Activated naive CD4-positive, alpha-beta T cell treated with Interleukin-2 at 50 U/mL for 16 hours (primary cell): ENCODE data around the gene RGS6.
"Not testable (repeated sequence)": the region's sequence is repeated elsewhere in the genome, so short reads cannot be mapped to it uniquely, and the experiment has no call there.

Source experiments
- DNase-seq: peaks from one replicate; pipeline ENCODE4 v3.0.0-alpha.2; 2020

Gene RGS6

GRCh38 chr14:71932229-71932981 lies at the start of gene RGS6:
Gene RGS6, plus strand, starts transcription at chr14:71932429.
- DNase-seq = no peak

DNA sequence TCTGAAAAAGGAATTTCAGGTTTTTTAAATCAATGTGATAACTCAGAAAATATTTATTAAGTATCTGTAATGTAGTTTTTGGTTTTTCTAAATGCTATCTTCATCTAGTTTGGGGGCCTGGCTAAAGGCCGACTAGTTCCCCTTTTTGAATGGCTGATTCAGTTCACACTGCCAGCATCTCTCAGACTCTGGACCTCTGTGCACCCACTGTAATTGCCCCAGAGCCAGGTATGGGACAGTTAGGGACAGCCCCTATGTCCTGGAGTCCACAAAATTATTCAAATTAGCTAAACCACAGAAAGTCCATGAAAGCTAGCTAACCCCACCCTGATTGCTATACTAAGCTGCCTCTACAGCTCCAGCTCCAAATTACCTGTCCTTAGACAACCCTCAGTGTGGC lies 49.1 kb upstream of the RGS6 start:
- DNase-seq = no peak

GRCh38 chr14:71885301-71885700 lies 46.9 kb upstream of the RGS6 start:
- DNase-seq = no peak

GRCh38 chr14:71887802-71888201 lies 44.4 kb upstream of the RGS6 start:
- not testable (repeated sequence) for DNase-seq

DNA sequence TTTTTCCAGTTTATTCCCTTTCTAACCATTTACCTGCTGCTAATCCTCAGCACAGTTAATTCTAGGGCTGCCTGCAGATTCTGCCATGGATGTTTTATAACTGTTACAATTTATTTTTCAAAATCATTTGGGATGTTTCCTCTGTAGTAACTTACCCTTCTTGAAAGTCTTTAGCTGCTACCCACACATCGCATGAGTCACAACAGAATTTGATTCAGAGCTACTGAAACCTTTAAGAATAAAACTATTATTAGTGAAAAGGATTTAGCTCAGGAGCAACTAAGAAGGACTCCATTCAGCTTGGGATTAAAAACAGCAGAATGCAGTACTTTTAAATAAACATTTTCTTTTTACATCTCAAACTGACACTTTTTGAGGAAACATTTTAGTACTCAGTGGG lies 41.7 kb upstream of the RGS6 start:
- no peak for DNase-seq

- no peak for DNase-seq
These were observed 41.0 kb upstream of the RGS6 start for GRCh38 chr14:71891185-71891584.

DNA sequence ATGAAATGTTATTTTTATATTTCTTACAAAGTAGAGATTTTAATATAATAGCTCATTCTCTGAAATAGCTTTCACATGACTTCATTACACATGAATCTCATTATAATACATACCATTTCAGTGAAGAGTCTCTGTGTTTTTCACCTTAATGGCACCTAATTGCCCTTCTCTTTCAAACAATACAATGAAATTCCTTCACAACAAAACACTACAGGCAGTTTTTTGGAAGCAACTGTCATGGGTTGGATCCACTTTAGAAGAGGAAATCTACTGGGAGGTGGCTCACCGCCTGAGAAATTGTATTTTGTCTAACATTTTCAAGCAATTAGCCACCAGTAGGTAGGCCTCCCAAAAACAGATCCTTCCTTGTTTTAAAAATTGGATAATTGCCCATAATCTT lies 40.3 kb upstream of the RGS6 start:
- DNase-seq = no peak

GRCh38 chr14:71905031-71905430 lies 27.2 kb upstream of the RGS6 start:
- no peak for DNase-seq

DNA sequence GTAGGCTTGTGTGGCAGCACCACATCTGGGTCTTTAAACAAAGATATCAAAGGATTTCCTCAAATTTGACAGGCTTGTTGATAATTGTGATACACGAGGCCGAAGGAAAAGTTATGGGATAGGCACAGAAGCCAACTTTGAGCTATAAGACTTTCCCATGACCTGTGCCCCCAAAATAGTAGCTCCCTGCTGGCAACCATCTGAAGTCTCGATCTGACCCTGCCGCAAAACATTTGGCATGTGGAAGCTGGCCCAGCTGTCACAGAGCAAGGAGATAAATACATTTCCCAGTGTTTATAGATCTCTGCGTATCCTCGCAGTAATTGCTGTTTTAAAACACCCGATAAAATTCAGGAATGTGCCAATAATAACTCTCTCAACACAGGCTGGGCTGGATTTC lies 26.4 kb upstream of the RGS6 start:
- no peak for DNase-seq

DNA sequence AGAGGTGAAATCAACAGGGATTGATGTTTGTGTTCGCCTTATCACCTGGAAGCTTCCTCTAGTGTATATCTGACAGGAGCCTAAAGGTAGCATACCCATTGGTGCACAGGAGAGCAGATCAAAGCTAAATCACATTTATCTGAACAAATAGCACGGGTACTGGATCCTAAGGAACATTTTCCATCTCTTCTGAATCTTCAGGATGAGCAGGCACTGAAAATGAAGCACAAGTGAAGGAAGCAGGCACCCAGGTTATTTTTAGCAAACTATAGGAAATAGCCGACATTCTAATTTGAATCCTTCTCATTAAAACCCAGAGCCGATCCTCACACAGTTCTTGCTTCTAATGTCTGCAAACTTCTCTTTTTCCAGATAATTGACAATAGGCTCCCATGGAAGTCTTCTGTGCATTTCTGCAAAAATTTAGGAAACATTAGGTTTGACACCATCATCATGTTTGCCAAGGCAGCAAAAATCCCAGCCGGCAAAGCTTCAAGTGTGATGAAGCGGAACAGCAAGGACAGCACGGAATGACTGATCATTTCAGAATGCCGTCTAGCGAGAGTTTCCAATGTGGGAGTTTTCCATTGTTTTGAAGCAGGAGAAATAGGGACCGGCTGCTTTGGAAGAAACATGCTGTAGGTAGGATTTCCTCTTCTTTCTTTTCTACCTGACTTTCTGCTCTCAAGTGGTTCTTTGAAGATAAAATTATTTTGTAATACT lies 24.3 kb upstream of the RGS6 start:
- DNase-seq = no peak

DNA sequence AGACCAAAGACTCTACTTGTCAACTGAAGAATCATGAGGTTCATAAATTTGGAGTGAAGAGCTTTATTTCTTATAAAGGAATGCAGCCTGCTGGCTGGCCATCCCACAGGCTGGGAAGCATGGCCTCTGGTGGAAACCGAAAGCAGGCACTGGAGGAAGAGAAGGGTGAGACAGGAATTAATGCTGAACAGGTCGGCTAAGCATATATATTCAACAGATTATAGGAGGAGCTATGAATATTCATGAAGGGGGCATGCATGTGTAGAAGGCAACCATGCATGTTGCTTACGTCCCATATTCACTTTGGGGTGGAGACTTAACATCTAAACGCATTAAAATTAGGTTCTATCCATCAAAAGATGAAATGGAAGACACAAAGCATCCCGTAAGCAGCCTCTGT lies 20.6 kb upstream of the RGS6 start:
- no peak for DNase-seq

GRCh38 chr14:71913342-71913741 lies 18.9 kb upstream of the RGS6 start:
- no peak for DNase-seq

DNA sequence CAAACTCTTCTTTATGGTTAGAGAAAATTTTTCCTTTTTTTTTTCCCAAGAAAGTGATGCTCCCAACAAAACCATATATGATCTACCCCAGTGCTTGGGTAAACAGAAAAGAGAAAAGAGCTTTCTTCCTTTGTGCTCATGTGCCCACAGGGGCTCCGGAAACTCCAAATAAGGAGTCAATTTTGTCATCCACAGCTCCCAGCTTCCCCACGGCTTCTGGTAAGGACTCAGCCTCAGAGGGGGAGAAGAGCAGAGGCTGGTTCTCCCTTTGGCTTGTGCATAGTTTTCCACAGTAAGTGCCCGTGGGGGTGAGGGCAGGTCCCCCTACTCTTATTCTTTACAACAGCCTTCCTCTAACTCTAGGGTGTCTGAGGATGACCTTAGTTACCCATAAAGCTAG lies 13.3 kb upstream of the RGS6 start:
- DNase-seq = no peak

DNA sequence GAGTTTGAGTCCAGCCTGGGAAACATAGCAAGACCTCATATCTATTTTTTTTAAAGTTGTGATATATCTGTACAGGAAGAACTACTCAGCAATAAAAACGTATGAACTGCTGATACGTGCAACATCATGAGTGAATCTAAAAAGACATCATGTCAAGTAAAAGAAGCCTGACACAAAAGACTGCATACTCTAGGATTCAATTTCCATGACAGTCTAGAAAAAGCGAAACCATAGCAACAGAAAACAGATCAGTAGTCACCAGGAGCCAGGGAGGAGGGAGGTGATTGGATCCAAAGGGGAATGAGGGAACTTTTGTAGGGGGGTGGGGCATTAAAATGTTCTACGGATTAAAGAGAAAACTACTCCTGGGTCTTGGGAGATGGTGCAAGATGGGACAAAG lies 8.7 kb upstream of the RGS6 start:
- no peak for DNase-seq

DNA sequence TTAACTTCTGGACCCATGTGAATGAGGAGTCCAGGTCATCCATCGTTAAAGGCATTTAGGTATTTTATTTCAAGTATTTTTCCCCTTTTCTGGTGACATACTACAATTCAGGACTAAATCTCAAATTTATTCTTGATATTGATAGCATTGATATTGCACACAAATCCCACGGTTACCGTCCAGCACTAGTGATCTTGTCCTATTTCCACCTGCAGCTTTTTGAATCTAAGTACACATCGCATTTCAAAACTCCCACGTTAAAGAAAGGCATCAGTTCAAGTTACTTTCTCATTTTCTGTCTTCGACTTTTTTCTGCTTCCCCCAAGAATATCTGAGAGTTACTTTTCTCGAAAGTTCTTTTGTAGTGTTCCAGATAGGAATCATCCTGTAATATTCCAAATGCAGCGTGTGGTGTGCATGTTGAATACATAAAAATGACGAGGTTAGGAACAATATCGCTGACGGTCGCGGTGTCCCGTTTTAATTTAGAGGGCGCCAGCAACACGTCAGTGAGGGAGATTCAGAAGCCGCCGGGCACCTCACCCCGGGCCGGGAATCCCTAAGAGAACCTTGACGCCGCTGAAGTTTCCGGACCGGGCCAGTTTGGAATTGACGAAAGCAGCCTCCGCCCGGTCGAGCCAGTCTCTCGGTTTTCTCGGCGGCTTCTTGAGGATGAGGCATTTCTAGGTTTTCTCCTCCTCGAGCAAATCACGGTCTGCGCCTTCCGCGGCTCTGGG lies 569 bp upstream of the RGS6 start:
- DNase-seq = no peak

DNA sequence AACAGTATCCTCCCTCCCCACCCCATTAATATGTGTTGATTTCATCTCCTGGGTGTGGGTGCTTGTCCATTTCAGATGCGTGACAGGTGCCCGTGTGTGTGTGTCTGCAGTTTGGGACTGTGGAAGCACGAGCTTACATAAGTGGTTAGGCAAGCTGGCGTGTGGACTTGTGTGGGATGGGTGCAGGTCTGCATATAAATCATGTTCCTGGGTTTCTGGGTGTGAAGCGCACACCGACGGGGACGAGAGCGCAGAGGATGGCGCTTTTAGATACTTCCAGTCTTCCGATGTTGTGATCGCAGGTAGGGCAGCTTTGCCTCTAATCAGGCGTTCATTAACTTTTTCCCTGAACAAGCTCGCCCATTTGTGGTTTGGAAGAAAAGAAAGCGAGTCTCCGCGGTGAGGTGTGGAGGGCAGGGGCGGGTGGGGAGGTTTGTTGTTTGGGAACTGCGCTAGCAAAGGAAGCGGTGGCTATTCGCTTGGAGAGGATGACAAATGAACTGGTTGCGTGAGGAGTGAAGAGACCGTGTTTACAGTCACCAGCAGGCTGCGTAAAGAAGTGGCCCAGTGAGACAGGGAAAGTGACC lies 865 bp downstream of the RGS6 start:
- no peak for DNase-seq

DNA sequence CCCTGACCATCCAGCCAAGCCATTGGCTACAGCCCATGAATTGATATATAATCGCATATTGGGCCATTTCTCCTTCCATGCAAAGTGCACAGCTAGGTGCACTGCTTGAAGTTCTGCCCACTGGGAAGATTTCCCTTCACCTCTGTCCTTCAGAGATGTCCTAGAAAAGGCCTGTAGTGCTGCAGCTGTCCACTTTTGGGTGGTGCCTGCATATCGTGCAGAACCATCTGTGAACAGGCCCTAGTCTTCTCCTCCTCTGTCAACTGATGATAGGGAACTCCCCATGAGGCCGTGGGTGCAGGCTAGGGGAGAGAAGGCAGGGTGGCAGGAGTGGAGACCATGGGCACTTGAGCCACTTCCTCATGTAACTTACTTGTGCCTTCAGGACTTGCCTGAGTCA lies 6.0 kb downstream of the RGS6 start:
- not testable (repeated sequence) for DNase-seq

DNA sequence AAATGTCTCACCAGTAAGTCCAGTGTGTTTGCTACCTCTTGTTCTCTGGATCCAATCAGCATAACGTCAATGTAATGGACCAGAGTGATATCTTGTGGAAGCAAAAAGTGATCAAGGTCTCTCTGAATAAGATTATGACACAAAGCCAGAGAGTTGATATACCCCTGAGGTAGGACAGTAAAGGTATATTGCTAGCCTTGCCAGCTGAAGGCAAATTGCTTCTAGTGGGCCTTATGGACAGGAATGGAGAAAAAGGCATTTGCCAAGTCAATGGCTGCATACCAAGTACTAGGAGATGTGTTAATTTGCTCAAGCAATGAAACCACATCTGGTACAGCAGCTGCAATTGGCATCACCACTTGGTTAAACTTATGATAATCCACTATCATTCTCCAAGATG lies 7.1 kb downstream of the RGS6 start:
- DNase-seq = not testable (repeated sequence)

GRCh38 chr14:71940500-71940899 lies 8.3 kb downstream of the RGS6 start:
- not testable (repeated sequence) for DNase-seq

GRCh38 chr14:71941616-71942015 lies 9.4 kb downstream of the RGS6 start:
- not testable (repeated sequence) for DNase-seq

DNA sequence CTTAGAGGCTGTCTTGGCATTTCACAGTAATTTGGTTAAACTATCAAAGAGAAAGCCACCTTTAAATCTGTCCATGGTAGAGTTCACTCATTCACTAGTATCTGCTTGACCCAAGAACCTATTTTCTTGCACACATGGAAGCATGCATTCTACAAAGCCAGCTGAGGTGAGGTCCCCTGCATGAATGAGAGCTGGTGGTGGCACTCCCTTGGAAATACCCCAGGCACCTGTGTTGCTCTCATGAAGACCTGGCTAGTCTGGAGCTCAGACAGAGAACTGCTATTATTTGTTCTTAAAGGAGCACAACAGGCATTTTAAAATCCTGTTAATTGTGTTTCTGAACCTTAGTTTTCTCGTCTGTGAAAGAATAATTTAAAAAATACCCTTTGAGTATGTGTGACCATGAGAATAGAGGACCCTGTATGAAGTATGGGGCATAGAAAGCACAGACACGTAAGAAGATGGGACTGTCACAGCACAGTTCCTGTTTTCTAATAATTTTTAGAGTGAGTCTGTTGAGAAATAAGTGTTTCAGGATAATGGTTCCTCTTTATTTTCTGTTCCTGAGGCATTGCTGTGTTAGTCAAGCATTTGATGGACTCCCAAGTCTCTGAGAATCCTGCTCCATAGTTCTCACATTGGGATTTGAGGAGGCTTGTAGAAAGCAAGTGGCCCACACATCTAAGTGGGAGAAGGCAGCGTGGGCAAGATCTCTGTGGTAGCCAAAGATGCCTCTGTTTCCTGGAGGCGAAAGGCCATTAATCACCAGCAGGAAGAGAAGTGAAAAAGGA lies 10.9 kb downstream of the RGS6 start:
- DNase-seq = no peak

GRCh38 chr14:71943695-71944018 lies 11.4 kb downstream of the RGS6 start:
- no peak for DNase-seq

- no peak for DNase-seq
These were observed 15.8 kb downstream of the RGS6 start for GRCh38 chr14:71947947-71948500.
